Neural progenitor cell (in vitro differentiated cells): ENCODE measurements around the gene ITPA. TPM values are rescaled to one million over a fixed set of nuclear protein-coding genes. Genes with fewer than 3 reads are reported as not detected.
A peak's percentile ranks its signal among the peaks of the same experiment; 100 is the strongest.

ENCODE experiments used
- DNase-seq: peaks from one replicate; pipeline ENCODE4 v3.0.0-alpha.2; 2016; ENCODE audit warnings: low spot score
- H2AFZ ChIP-seq: fragments of 200-600 bp; sonication (generic); replicated peaks from 2 replicates; pipeline ENCODE4 v1.6.1; 2016; ENCODE audit warnings: antibody characterized with exemption
- H3F3A ChIP-seq: fragments of 200-600 bp; sonication (generic); 2 replicates; pipeline ENCODE4 v1.6.1; 2016; ENCODE audit warnings: antibody characterized with exemption, low read depth
- H3K27ac ChIP-seq: fragments of 200-600 bp; sonication (generic); 2 replicates; pipeline ENCODE4 v1.5.1; 2016; ENCODE audit warnings: mild to moderate bottlenecking
- H3K27me3 ChIP-seq: fragments of 200-600 bp; sonication (generic); 2 replicates; pipeline ENCODE4 v1.6.1; 2016; ENCODE audit warnings: mild to moderate bottlenecking, moderate library complexity
- H3K36me3 ChIP-seq: fragments of 200-600 bp; sonication (generic); 2 replicates; pipeline ENCODE4 v1.5.1; 2016
- H3K4me1 ChIP-seq: fragments of 200-600 bp; sonication (generic); 2 replicates; pipeline ENCODE4 v1.6.1; 2016; ENCODE audit warnings: mixed run types
- H3K4me2 ChIP-seq: fragments of 200-600 bp; sonication (generic); 2 replicates; pipeline ENCODE4 v1.6.1; 2016
- H3K4me3 ChIP-seq: fragments of 200-600 bp; sonication (generic); 2 replicates; pipeline ENCODE4 v1.5.1; 2016
- H3K79me2 ChIP-seq: fragments of 200-600 bp; sonication (generic); 2 replicates; pipeline ENCODE4 v1.6.1; 2016; ENCODE audit warnings: low read depth
- H3K9ac ChIP-seq: fragments of 200-600 bp; sonication (generic); 2 replicates; pipeline ENCODE4 v1.6.1; 2016
- H3K9me3 ChIP-seq: fragments of 200-600 bp; sonication (generic); 2 replicates; pipeline ENCODE4 v1.5.1; 2016; ENCODE audit warnings: low read depth
- H4K20me1 ChIP-seq: fragments of 200-600 bp; sonication (generic); 2 replicates; pipeline ENCODE4 v1.6.1; 2016; ENCODE audit warnings: low read depth
- H3K27ac Mint-ChIP-seq: 3 replicates; pipeline ENCODE4 v1.8.0; 2021; ENCODE audit warnings: mixed read lengths
- H3K27me3 Mint-ChIP-seq: 2 replicates; pipeline ENCODE4 v1.8.0; 2022; ENCODE audit warnings: low read depth, mild to moderate bottlenecking, inconsistent platforms, moderate library complexity, mixed read lengths; ENCODE audit not compliant: insufficient read depth
- H3K36me3 Mint-ChIP-seq: 3 replicates; pipeline ENCODE4 v1.8.0; 2021; ENCODE audit warnings: mixed read lengths
- H3K4me1 Mint-ChIP-seq: 3 replicates; pipeline ENCODE4 v1.8.0; 2021; ENCODE audit warnings: mixed read lengths
- H3K4me3 Mint-ChIP-seq: 3 replicates; pipeline ENCODE4 v1.8.0; 2021; ENCODE audit warnings: mild to moderate bottlenecking, moderate library complexity, mixed read lengths
- H3K9me3 Mint-ChIP-seq: 3 replicates; pipeline ENCODE4 v1.8.0; 2020; ENCODE audit warnings: mixed read lengths
- EZH2 ChIP-seq: fragments of 200-600 bp; sonication (generic); IDR thresholded peaks from 2 replicates; pipeline ENCODE4 v1.6.1; 2017; ENCODE audit warnings: antibody characterized with exemption, mild to moderate bottlenecking, moderate library complexity
- EZH2phosphoT487 ChIP-seq: fragments of 200-600 bp; sonication (generic); IDR thresholded peaks from 2 replicates; pipeline ENCODE4 v1.6.1; 2017; ENCODE audit warnings: antibody characterized with exemption
- total RNA-seq: library from RNA; depleted of rRNA; stranded (reverse); fragments of >200 nt; gene quantifications from 2 replicates; pipeline ENCODE4 v1.2.3, GENCODE V29; 2015; ENCODE audit warnings: low replicate concordance
- TF ChIP-seq, protein P1 (sequence below): fragments of 200-600 bp; sonication (generic); IDR thresholded peaks from 2 replicates; pipeline ENCODE4 v1.5.1; 2017; ENCODE audit warnings: antibody characterized with exemption, mild to moderate bottlenecking

The ITPA gene
- total RNA-seq, 1 donor from 2014 or later, result 18.2 TPM

DNA sequence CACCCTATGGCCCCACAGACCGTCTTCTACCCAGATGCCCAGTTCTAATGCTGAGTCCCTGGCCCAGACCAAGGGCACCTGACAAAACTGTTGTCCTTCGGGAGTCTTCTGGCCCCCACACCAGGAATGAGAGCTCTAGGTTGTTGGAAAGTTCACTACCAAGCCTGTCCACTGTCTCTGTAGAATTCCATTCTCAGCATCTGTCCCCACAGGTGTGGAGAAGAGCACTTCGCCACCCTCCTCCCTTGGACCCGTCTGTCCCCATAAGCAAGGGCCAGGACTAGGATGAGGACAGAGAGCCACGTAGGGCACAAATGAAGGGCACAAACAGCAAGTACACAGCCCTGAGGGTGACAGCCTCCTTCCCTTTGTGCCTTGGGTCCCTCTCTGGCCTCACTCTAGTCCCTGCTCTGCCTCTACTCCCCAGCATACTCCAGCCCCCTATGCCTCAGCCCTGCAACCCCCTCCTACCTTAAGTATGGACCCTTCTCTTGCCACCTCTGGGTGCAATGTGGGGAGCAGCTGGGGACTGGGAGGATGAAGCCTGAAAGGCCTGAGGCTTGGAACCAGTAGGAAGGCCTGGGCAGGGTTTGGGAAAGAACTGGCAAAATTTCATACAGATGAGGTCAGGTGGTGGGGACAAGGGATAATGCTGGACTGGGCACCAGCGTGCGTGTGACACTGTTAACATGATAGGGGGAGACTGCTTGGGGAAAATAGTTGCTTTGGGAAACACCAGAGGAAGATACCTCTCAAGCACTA, 40.3 kb upstream of the ITPA start:
- H3K4me1 Mint-ChIP-seq, result peaks cover 11% of the 10 kb centered on the region

DNA sequence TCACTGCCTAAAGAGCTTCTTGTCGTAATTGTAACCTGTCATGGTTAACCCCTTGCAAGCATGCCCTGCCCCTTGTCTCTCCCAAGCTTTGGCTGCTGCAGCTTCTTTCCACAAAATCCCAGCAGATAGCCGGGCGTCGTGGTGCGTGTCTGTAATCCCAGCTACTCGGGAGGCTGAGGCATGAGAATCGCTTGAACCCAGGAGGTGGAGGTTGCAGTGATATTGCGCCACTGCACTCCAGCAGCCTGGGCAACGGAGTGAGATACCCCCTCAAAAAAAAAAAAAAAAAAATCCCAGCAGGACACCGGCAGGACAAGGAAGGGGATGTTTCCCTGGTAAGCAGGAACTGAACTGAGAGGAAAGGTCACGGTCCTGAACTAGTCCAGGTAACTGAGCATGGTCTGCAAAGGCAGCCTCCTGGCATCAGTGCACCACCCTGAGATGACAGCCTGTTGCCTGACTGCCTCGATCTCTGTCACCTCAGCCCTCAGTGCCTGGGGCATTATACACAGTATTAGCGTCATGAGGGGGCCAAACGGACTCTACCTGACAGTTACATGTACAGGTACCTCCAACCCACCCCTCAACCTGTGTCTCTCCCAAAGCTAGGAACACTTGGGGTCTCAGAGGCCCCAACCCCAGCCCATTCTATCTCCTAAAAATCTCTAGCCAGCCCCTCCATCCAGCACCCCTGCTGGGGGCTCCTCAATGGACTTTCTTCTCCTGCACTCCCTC, 37.7 kb upstream of the ITPA start:
- Histone ChIP-seq H2AFZ (no peak overlapping the region), H3K36me3 (no peaks in the 10 kb centered on the region), H3K27me3 (peaks cover 23% of the 10 kb centered on the region), H3K9ac (no peak overlapping the region), H3K27ac (no peak overlapping the region), H3K9me3 (no peaks in the 10 kb centered on the region), H3K4me3 (no peak overlapping the region), H4K20me1 (peaks cover 16% of the 10 kb centered on the region), H3K4me2 (peak overlapping the region; percentile 88), H3K79me2 (peaks cover 10% of the 10 kb centered on the region), H3K4me1 (peaks cover 23% of the 10 kb centered on the region), H3F3A (peaks cover 21% of the 10 kb centered on the region)
- Mint-ChIP-seq H3K4me1 (peaks cover 22% of the 10 kb centered on the region), H3K36me3 (no peaks in the 10 kb centered on the region), H3K27ac (peak overlapping the region; percentile 44), H3K27me3 (peaks cover 21% of the 10 kb centered on the region), H3K9me3 (no peaks in the 10 kb centered on the region), H3K4me3 (peak overlapping the region; percentile 88)
- no peak for DNase-seq
- TF ChIP-seq, protein P1, sequence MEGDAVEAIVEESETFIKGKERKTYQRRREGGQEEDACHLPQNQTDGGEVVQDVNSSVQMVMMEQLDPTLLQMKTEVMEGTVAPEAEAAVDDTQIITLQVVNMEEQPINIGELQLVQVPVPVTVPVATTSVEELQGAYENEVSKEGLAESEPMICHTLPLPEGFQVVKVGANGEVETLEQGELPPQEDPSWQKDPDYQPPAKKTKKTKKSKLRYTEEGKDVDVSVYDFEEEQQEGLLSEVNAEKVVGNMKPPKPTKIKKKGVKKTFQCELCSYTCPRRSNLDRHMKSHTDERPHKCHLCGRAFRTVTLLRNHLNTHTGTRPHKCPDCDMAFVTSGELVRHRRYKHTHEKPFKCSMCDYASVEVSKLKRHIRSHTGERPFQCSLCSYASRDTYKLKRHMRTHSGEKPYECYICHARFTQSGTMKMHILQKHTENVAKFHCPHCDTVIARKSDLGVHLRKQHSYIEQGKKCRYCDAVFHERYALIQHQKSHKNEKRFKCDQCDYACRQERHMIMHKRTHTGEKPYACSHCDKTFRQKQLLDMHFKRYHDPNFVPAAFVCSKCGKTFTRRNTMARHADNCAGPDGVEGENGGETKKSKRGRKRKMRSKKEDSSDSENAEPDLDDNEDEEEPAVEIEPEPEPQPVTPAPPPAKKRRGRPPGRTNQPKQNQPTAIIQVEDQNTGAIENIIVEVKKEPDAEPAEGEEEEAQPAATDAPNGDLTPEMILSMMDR, result no peak
- TF ChIP-seq EZH2 (no peak), EZH2phosphoT487 (no peak)

More for the DNA sequence above, 40.3 kb upstream of the ITPA start:
- Histone ChIP-seq H4K20me1 (peaks cover 16% of the 10 kb centered on the region), H3K27me3 (peaks cover 23% of the 10 kb centered on the region), H3F3A (peaks cover 13% of the 10 kb centered on the region), H3K4me3 (no peak overlapping the region), H3K9ac (no peak overlapping the region), H3K79me2 (no peaks in the 10 kb centered on the region), H3K36me3 (no peaks in the 10 kb centered on the region), H3K4me2 (no peak overlapping the region), H3K9me3 (no peaks in the 10 kb centered on the region), H3K27ac (no peak overlapping the region), H2AFZ (no peak overlapping the region), H3K4me1 (peaks cover 13% of the 10 kb centered on the region)
- peak overlapping the region; percentile 59 for H3K4me3 Mint-ChIP-seq
- peaks cover 21% of the 10 kb centered on the region for H3K27me3 Mint-ChIP-seq
- no peak for TF ChIP-seq EZH2phosphoT487
- no peak for TF ChIP-seq EZH2
- TF ChIP-seq, protein P1, result no peak
- no peaks in the 10 kb centered on the region for H3K9me3 Mint-ChIP-seq
- H3K27ac Mint-ChIP-seq, result peak overlapping the region; percentile 61
- H3K36me3 Mint-ChIP-seq, result no peaks in the 10 kb centered on the region
- no peak for DNase-seq

DNA sequence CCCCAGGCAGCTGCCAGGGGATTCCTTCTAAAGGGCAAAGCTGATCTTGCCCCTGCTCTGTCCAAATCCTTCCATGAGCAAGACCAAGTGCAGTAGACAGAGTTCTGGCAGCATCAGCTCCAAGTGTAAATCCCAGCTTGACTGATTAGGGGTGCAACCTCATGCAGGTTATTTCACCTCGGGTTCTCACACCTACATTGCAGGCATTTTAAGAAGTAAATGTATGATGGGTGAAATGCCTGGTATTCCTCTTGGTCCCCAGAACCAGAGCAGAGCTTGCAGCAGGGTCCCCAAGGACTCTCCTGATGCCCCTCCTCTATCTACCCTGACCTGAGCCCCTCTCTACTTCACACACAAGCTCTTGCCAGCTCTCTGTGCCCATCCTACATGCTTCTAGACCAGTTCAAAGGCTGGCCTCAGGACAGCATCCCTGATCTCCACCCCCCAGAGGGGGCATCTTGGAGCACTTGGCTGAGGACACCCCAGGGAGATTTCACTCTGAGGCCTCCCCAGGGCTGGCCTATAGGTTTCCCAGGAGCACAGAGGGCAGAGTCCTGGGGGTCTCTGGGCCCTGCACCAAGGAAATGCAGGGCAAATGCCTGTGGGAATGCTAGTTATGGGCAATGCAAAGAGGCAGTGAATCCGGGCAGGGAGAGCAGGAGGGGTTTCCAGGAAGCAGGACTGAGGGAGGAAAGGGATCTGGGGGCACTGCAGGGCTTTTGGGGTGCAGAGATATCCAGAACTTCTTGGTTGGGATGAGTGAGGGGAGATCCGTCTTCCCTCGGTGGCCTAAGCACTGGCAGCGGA, 37.0 kb upstream of the ITPA start:
- peak overlapping the region; percentile 88 for H3K4me3 Mint-ChIP-seq
- Histone ChIP-seq H4K20me1 (peaks cover 16% of the 10 kb centered on the region), H3K4me3 (peak overlapping the region; percentile 96), H3K79me2 (peaks cover 10% of the 10 kb centered on the region), H3K9ac (no peak overlapping the region), H3K9me3 (no peaks in the 10 kb centered on the region), H3K36me3 (no peaks in the 10 kb centered on the region), H3K27me3 (peaks cover 22% of the 10 kb centered on the region), H3K4me1 (peaks cover 23% of the 10 kb centered on the region), H3F3A (peaks cover 21% of the 10 kb centered on the region), H3K27ac (no peak overlapping the region), H3K4me2 (peak overlapping the region; percentile 88), H2AFZ (peak overlapping the region; percentile 95)
- no peaks in the 10 kb centered on the region for H3K9me3 Mint-ChIP-seq
- H3K36me3 Mint-ChIP-seq, result no peaks in the 10 kb centered on the region
- H3K27ac Mint-ChIP-seq, result peak overlapping the region; percentile 44
- no peak for DNase-seq
- H3K27me3 Mint-ChIP-seq, result peaks cover 21% of the 10 kb centered on the region
- H3K4me1 Mint-ChIP-seq, result peaks cover 22% of the 10 kb centered on the region
- TF ChIP-seq EZH2 (no peak), EZH2phosphoT487 (no peak)
- TF ChIP-seq, protein P1, result no peak
